ENCODE data around the gene ARHGAP26.

The ARHGAP26 gene

DNA sequence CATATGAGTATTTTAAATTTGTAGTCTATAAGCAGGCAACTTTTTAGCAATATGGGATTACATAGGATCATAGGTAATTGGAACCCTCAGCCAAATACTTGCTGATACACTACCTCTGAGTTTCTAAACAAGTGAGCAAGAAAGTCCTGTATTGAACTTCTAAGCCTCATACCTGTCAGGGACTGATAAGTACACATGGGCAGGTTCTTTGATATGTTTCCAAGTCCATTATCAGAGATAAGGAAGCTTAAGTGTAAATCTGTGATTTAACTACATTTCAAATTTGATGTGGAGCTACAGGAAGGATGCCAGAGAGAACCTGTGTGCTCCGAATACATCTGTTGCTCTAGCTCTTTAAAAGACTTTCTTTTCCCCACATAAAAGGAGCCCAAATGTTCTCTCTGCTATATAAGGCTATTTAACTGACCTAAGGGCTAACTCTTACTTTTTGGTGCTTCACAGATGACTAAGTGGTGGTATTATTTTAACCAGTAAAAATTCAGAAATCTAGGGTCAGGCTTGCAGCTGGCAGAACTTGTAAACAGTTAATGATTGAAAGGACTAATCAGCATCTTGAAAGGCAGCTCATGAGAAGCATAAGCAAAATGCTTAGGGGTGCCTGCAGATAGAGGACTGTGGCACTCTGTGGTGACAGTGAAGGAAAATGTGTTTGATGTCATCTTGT is 404.7 kb downstream of the ARHGAP26 start:
- DNase-seq, result no peak

DNA sequence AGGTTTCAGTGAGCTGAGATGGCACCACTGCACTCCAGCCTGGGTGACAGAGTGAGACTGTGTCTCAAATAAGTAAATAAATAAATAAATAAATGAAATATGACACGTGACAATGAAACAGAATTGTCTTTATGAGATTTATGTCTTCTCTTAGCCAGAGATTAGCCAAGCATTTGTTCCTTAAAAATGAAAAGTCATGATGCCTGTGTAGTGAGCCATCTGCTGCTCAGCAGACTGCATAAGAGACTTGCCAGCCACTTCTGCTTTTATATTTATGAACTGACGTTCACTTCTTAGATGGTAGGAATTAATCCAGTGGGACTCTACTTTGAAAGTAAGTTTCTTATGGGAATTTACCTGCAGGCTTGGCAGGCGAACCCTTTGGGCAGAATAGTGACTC is 405.9 kb downstream of the ARHGAP26 start:
- DNase-seq, result no peak

DNA sequence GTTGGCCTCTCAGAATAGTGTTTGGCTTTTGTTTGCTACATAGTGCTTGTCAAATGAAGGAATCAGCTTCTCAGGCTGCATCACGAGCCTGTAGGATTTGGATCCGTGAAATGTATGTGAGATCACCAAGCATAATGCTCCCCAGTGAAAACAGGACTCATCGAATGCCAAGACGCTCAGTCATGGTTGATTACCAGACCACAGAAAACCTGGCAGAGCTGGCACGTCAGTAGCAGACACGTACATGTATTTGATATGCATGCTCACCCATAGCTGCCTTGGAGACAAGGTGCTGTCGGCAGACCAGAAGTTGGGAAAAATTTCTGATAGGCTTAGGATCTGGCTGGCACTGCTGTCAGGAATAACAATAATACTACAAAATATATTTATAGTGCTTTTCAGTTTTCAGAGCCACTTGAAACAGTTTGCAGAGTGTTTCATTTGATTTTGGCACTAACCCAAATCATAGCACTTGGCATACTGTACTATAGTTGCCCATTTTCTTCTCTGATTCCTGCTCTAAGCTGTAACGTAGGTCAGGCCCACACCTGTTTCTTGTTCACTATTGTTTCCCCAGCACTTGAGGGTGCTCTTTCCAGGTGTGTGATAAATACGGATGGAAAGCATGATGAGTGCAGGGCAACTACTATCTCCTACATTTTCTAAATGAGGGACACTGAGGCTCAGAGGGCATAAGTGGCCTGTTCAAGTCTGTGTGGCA is 407.2 kb downstream of the ARHGAP26 start:
- no peak for DNase-seq

DNA sequence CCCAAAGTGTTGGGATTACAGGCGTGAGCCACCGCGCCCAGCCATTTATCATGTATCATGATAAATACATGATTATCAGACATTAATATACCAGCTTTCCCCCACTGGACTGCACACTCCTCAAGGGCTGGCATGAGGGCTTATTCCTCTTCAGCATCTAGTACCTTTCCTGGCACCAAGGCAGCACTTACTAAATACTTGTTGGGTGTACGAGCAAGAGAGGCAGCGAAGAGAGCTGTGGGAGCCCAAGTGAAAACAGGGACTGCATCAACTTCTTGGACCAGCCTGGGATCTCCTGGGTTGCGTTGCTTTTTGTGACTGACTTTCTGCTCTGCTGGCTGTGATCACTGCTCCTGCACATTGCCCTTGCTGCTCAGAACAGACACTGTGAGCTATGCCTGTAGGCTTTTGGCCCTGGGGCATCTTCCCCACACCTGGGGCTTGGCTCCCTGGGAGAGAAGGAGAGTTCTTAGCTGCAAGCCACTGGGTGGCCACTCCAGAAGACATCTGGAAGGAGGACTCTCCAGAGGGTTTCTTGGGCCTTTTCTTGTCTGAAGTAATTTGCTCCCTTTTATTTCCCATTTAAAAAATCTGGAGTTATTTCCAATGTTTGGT is 409.1 kb downstream of the ARHGAP26 start:
- DNase-seq, result no peak

DNA sequence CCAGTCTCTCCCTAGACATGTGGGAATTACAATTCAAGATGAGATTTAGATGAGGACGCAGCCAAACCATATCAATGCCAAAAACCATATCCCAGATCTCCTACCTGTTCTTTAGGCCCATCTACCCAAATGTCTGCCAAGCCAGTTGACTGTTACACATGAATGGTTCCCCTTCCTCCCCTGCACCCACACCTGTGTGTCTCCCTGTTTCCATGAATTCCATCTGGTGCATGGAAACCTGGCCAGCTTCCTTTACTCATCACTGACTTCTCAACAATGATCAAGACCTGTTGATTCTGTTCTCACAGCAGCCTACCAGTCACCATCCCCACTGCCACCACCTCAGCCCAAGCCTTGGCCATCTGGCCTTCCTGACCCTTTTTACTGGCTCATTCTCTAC is 410.6 kb downstream of the ARHGAP26 start:
- DNase-seq, result no peak

DNA sequence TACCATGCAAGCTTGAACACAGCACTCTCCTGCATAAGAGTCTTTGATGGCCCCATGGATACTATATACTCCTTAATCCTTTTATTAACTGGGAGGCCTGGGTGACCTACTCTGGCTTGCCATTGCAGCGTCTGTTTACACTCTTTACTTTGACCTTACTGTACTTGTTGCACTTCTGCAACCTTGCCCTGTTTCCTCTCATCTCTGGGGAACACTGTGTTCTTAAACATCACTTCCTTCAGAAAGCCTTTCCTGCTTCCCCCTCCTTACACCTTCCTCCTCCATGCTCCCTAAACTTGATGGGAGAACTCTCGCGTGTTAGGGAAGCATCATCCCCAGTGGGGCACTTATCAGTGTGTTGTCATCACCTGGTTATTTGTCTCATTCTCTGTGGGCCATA is 411.0 kb downstream of the ARHGAP26 start:
- DNase-seq, result no peak

DNA sequence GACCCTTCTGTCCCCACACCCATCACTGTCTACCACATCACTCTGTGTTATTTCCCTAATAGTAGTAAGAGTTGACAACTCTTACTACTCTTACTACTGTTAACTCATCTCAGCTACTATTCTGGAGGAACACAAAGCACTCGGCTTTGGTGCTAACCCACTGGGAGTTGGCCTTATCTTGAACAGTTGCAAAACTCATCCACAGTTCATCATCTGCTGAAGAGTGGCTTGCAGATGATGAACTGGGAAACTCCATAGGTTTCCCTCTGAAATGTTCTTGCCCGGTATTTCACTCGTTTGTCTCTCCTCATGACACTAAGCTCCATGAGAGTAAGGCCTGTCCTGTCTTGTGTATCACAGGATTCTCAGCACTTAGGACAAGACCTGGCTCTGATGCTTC is 411.9 kb downstream of the ARHGAP26 start:
- no peak for DNase-seq

DNA sequence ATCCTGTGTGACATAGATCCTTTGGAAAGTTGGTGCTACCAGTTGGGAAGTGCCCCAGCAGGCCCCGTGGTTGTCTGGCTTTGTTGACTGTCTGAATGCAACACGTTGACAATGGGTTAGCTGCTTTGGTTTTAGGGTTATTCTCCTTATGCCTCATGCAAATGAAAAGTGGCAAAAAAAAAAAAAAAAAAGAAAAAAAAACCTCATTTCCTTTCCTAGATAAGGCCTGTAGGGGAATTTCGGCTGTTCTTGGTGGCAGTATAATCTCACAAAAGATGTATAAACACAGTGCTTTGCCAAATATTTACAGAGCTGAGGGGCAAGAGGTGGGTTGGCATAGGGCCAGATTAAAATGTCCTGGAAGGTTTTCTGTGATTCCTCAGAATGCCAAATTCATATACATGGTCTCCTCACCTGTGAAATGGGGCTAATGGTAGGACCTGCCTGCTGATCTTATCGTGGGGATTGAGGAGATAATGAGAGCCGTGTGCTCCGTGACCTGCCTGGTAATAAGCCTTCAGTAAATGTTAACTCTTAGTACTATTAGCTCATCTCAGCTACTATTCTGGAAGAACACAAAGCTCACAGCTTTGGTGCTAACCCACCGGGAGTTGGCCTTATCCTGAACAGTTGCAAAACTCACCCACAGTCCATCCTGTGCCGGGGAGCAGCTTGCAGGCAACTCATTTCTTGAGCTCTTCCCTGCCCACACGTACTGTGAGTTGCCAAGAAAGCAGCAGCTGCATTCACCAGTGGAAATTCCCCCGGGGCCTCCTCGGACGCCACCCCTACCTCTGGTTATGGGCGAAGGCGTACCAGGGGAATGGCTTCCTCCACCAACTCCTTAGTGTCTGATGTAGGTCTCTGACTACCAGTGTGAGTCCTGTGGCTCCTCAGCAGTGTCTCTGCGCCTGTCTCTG is 413.0 kb downstream of the ARHGAP26 start:
- DNase-seq, result peak in 3 of 5 donors; percentile 5 to 60 (median 15)

DNA sequence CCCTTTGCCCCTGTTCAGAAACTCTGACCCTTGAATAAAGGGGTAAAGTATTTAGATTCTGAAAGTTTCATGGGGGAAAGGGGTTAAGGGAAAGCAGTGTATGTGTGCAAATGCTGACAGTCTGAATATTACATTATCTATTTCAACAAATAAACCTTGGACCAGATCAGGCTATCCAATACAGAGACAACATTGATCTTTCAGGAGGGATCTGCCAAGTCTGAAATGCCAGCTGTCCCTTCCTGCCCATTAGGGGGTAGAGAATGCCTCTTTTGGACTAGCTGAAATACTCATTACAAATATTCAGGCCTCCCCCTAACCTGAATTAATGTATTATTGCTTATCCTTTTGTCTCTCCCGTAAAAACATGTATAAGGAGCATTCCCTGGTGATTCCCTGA is 413.8 kb downstream of the ARHGAP26 start:
- DNase-seq, result no peak

DNA sequence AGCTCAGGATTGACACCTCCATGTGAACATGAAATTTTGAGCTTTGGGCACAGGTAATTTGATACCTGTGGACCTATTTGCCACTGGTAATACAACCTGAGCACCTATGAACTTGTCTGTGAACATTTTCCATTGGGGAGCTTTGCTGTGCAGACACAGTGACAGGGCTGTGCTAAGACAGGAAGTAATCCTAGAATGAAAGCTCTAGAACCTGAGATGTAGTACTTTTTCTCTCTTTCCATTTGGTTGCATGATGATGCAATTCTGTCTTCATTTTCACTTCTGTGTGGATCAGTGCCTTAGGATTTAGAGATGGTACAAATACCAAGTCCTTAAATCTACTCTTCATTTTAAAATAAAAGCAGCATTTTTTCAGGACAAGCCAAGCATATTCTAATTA is 416.4 kb downstream of the ARHGAP26 start:
- DNase-seq, result peak in 1 of 5 donors; percentile 53

DNA sequence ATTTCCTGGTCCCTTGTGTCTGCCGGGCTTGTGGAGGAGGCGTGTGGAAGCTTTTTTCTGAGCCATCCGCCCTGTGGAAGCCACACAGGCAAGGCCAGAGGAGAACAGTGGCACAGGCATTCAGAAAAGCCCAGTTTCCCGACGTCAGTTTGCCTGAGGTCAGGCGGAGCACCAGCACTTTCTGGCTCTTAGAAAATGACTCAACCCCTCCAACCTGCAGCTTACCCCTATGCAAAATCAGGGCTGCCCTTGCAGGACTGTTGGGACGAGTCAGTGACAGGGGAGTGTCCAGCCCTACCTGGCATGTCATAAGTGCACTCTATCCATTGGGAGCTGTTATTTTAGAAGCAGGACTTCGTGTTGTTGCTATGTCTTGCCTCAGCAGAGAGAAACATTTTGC is 417.3 kb downstream of the ARHGAP26 start:
- no peak for DNase-seq

DNA sequence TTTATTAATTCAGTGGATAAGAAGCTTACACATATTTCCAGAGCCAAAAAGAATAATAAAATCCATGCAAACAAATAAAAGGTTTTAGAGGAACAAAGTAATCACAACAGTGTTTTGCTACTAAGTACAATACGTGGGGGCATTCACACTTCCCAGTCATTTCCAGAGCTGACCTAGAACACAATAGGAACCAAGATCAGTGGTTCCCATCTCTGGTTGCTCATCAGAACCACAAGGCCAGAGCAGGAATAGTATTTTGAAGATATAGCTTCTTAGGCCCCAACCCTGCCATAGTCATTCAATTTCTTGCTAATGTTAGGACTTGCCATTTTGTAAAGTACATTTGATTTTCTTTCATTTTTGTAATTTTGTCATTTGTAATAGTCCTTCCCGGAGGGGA is 417.9 kb downstream of the ARHGAP26 start:
- no peak for DNase-seq

DNA sequence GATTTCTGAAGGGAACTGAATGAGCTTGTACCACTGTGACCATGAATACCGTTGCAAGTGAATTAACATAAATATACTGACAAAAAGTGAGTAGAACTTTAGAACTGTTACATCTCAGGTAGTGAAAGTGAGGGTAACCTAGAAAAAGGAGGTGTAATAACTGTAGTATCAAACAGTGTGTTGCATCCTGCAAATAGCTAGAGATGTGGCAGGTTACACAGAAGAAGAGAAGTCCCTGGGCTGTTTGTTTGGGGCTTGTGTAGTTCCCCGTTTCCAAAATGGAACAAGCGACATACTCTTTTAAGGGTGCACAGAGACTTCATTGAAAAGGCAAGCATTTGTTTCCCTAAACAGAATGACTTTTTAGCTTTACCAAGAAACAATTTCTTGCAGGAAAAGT is 418.5 kb downstream of the ARHGAP26 start:
- peak in 1 of 5 donors; percentile 28 for DNase-seq

DNA sequence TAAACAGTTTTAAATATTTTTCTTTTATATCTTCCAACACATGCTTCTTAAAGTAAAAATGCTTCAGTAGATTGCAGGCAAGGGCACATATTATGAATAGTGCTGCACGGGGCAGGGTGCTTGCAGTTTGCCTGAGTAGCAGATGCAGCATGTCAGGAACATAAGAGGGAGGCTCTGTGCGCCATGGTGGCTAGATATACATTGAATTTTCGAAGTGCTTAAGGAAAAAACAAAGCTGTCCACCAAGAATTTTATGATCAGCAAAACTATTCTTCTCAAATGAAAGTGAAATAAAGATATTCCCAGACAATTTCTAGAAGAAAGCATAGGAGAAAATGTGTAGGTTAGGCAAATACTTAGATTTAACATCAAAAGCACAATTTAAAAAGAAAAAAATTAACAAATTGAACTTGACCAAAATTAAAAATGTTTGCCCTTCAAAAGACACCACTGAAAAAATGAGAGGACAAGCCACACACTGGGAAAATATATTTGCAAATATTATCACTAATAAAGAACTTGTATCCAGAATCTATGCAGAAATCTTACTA is 420.2 kb downstream of the ARHGAP26 start:
- DNase-seq, result no peak

DNA sequence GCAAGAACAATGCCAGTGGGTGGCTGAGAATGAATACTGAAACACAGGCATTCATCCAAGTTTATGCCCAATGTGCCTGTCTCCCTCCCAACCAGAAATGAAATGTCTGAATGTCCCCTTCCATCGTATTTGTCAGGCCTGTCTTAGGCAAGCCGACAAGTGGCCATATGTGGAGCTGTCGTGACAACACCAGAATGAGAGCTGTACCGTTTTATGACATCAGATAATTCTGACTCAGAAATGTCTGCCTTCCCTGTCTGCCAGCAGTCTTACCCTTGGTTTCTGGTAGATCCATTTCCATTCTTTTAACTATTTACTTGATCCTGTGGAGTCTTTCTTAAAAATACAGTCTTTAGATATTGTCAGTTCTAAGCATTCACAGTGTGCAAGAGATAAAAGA is 421.5 kb downstream of the ARHGAP26 start:
- DNase-seq, result no peak

DNA sequence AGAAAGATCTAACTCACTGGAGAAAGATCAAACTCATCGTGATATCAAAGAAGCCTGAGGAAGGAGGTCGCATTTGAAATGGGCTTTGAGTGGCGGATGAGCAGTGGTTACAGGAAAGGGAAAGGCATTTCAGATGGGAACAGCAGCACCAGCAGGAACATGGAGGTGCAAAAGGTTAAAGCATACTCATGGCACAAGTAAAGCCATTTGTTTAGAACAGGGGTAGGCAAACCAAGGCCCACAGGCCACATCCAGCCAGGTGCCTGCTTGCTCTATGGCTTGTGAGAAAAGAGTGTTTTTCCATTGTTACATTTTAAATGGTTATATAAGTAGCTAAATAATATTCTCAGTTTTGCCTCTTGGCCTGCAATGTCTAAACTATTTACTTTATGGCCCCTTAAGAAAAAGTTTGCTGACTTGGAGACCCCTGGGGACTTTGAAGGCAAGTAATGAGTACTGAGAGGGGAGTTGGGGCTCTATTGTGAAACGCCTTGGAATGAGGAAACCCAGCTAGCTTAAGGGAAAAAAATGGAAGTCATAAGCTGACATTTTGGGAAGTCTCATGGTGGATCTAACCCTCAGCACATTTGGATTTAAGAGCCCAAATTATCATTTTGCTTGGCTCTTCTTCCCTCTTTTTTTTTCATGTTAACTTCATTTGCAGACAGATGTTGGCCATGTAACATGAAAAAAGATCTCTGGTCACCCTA is 422.2 kb downstream of the ARHGAP26 start:
- DNase-seq, result no peak

DNA sequence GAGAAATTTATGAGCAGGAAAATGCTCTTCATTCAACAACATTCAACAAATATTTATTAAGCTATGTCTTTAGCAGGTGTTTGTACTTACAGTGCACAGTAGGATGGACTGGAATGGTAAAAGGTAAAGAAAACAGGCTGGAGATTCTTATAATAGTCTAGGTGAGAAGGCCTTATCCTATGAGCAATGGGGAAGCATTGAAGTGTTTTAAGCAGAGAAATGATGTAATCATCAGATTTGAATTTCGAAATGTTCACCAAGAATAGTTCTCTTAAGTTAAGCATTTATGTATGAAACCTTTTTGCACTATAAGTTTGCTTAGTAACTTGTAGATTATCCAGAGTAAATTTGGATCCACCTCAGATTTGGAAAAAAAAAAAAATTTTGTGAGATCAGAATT is 424.0 kb downstream of the ARHGAP26 start:
- DNase-seq, result no peak

DNA sequence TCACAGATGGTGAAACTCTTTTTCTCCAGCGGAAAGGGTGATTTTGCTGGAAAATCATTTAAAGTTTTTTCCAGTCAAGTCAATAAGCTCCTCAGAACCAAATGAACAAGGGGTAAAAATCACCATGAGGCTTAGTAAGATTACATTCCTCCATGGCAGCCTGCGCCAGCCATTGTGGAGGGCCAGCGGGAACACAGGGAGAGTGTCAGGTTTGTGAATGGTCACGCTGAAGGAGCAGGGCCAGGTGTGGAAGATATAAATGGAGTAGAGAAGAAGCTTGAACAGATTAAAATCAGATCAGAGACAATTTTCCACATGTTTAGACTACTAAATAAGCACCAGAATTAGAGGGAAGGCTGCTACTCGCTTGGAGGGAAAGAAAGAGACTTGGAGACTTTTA is 424.5 kb downstream of the ARHGAP26 start:
- DNase-seq, result no peak

DNA sequence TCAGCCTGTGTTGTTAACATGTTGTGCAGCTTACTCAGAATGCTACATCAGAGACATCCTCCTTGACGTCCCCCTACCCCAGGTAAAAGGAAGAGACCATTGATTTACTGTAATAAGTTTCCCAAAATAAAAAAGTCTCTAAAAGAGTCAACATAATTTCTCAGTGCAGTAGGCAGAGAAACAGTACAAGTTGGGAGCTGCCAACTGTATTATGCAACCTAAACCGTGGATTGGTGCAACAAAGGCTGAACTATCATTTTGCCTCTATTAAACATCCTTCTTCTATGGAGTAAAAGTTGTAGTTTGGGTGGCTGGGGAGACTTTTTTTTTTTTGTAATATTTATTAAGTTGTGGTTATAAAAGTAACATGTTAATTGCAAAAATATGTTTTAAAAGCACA is 425.3 kb downstream of the ARHGAP26 start:
- no peak for DNase-seq

DNA sequence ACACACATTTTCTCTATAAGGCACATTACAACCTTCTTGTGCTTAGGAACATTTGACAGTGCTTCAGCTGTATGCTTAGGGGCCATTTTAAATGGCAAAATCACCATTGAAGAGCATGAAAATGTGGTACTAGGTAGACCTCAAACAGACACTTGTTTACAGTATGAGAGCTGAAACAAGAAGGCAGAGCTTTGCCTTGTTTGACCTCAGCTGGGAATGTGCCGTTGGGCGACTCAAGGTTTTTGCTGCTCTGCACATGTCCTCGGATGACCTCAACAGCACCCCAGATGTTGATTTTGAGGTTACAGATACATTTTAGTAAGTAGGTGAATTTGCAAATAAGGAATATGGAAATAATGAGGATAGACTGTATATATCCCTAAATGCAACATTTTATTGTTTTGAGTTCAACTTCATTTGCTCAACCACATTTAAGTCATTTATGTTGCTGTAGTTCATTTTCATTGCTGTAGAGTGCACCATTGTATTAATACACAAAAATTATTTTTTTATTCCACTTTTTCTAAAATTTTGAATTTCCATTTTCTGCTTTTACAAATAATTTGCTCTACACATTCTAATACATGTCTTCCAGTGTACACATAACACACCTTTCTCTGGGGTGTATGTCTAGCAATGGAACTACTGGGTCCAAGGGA is 426.6 kb downstream of the ARHGAP26 start:
- DNase-seq, result no peak

DNA sequence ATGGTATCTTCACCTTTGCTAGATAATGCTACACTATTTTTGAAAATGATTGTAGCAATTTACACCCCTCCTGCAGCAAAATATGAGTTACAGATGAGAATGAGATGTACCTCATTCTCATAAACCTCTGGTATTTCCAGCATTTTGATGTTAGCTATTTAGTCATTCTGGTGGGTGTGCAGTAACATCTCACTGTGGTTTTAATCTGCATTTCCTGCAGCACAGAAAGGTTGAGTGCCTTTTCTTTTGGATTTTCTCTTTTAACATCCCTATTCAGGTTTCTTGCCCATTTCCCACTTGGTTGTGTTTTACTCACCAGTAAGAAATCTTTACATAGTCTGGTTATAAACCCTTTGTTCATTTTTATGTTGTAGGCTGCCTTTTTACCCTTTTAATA is 427.1 kb downstream of the ARHGAP26 start:
- no peak for DNase-seq

DNA sequence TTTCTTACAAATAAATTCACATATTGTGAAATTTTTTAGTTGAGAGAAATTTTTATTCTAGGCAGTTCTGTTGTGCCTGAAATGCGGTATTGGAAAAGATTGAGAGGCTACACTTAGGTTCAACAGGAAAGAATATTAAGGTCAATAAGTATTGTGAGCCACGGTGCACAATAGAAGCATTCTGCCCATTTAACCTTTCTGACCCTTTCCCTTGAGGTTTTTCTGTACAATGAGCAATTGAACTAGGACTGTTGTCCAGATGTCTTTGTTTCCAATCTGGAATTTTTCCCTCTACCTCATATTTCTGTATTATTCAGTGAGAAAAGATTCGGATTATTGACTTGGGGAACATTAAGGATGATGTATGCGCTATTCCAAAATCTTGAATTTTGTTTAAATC is 428.2 kb downstream of the ARHGAP26 start:
- DNase-seq, result no peak

Data from T-helper 1 cell (primary cell).